ENCODE data around the gene ALKAL2. TPM values are rescaled to one million over a fixed set of nuclear protein-coding genes. Genes with fewer than 3 reads are reported as not detected.

ALKAL2 gene
- total RNA-seq, 4 donors from 2014 or later = 3.3 to 82.6 (median 19.0) TPM

DNA sequence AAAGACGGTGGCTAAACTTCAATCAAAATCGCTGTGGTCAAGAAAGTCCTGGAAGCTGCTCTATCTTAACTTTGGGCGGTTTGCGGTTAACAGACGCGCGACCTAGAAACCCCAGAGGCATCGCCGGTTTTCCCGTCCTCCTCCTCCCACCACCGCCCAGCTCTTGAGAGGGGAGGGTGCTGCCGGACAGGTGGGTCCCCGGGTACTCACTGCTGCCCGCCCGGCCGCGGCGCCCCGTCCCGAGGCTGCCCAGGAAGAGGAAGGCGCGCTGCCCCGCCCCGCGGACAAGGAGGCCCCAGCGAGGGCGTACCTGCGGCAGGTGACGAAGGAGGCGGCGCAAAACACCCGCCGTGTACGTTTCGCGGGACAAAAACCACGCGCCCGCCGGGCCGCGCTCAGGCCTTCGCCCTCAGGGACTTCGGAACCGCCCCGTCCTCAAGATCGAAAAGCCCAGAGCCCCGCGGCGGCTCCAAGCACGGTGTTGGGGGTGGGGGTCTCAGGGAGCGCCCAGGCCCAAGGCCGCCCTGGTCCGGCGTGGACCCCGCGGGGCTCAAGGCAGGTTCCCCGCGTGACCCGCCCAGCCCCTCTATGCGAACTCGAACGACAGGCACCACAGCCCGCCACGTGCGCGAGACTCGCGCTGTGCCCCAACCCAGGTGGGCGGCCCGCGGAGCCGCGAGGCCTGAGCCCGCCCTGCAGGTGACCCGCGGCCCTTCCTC lies 24.0 kb downstream of the ALKAL2 start, which contains the start of gene SH3YL1:
TSS of gene SH3YL1 (minus strand) at position 259 of the 719 bp plus-strand sequence. CDS start at position 211, 48 bp downstream.
- Histone ChIP-seq H3K9me3 (no peaks in the 10 kb centered on the region), H3K27ac (peak within 1 kb of the TSS; percentile 55 to 77), H3K36me3 (no peaks in the 10 kb centered on the region), H3K4me1 (no peaks in the 10 kb centered on the region), H3K4me3 (peak within 1 kb of the TSS; percentile 77 to 85), H3K27me3 (no peaks in the 10 kb centered on the region)
- TF ChIP-seq POLR2A (IDR thresholded peaks at IDR 0.05) = peak in 1 of 2 donors; percentile 38
- TF ChIP-seq, protein P1, sequence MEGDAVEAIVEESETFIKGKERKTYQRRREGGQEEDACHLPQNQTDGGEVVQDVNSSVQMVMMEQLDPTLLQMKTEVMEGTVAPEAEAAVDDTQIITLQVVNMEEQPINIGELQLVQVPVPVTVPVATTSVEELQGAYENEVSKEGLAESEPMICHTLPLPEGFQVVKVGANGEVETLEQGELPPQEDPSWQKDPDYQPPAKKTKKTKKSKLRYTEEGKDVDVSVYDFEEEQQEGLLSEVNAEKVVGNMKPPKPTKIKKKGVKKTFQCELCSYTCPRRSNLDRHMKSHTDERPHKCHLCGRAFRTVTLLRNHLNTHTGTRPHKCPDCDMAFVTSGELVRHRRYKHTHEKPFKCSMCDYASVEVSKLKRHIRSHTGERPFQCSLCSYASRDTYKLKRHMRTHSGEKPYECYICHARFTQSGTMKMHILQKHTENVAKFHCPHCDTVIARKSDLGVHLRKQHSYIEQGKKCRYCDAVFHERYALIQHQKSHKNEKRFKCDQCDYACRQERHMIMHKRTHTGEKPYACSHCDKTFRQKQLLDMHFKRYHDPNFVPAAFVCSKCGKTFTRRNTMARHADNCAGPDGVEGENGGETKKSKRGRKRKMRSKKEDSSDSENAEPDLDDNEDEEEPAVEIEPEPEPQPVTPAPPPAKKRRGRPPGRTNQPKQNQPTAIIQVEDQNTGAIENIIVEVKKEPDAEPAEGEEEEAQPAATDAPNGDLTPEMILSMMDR (IDR thresholded peaks at IDR 0.05) = no peak
- intact Hi-C loops (cut with DNase I; ENCODE audit: low total_unique reads) = no loop called here
- DNase-seq = peak in 1 of 2 donors; percentile 32

GRCh38 chr2:263022-263738 lies 24.7 kb downstream of the ALKAL2 start:
- intact Hi-C loops (cut with DNase I; ENCODE audit: low total_unique reads) = no loop called here
- Histone ChIP-seq H3K27me3 (no peaks in the 10 kb centered on the region), H3K27ac (no peak overlapping the region), H3K4me1 (no peaks in the 10 kb centered on the region), H3K4me3 (peak overlapping the region; percentile 77 to 85), H3K36me3 (no peaks in the 10 kb centered on the region), H3K9me3 (no peaks in the 10 kb centered on the region)
- DNase-seq = no peak
- TF ChIP-seq, protein P1 (IDR thresholded peaks at IDR 0.05) = no peak

GRCh38 chr2:262117-262516 lies 25.8 kb downstream of the ALKAL2 start:
- TF ChIP-seq, protein P1 (IDR thresholded peaks at IDR 0.05) = no peak
- no peak for TF ChIP-seq POLR2A (IDR thresholded peaks at IDR 0.05)
- Histone ChIP-seq H3K4me3 (no peak overlapping the region), H3K4me1 (no peaks in the 10 kb centered on the region), H3K27ac (no peak overlapping the region), H3K36me3 (no peaks in the 10 kb centered on the region), H3K9me3 (no peaks in the 10 kb centered on the region), H3K27me3 (no peaks in the 10 kb centered on the region)
- no peak for DNase-seq
- intact Hi-C loops (cut with DNase I; ENCODE audit: low total_unique reads) = no loop called here

DNA sequence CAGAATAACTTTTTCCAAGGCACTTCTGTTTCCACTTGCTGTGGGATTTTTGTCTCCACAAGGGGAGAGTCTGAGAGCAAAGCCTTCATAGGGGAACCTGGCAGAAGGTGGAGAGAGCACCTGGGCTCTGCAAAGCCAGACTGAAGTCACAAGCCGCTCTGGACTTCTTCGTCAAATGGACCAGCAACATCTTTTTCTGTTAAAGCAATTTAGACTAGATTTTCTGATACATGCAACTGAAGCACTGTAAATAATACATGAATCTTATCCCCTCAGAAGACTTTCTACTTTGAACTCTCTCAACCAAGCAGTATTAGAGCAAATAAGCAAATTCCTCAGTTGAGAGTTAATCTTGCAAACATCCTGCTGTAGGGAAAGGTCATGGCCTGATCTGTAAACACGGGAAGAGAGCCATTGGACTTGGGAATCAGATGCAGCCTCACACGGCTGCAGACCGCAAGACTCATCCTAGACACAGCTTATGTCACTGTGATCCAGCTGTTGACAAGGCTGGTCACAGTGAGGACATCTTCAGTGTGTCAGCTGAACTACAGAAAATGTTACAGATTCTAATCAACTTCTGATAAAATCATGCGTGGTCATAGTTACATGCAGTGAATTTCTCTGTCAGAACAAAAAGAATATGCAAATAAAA lies 27.3 kb downstream of the ALKAL2 start:
- intact Hi-C loops (cut with DNase I; ENCODE audit: low total_unique reads) = no loop called here
- Histone ChIP-seq H3K4me3 (no peak overlapping the region), H3K27ac (no peak overlapping the region), H3K27me3 (no peaks in the 10 kb centered on the region), H3K36me3 (no peaks in the 10 kb centered on the region), H3K4me1 (no peaks in the 10 kb centered on the region), H3K9me3 (no peaks in the 10 kb centered on the region)
- TF ChIP-seq POLR2A (IDR thresholded peaks at IDR 0.05) = no peak
- DNase-seq = no peak

DNA sequence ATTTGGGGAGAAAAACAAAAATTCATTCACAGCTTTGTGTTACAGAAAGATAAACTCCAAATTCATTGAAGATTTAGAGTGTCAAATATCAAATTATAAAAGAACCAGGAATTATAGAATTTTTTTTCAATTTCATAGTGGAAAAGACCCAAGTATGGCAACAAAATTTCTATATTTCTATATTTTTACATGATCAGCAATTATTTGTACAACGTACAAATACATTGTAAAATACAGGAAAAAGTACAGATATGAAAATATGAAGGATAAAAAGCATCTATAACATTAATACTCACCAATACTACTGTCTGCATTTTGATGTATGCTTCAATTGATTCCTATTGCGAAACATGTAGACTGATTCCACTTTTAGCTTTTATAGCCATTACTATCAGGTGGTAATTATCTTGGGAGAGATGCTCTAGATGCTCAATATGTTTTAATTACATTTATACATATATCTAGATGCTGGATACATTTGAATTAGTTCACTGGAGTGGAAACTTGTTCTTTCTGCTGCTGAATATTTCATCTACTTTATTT lies 28.0 kb downstream of the ALKAL2 start:
- H3K4me3 ChIP-seq = no peak overlapping the region
- no peak for TF ChIP-seq POLR2A (IDR thresholded peaks at IDR 0.05)
- TF ChIP-seq, protein P1 (IDR thresholded peaks at IDR 0.05) = no peak
- no peaks in the 10 kb centered on the region for H3K4me1 ChIP-seq
- intact Hi-C loops (cut with DNase I; ENCODE audit: low total_unique reads) = no loop called here
- no peak overlapping the region for H3K27ac ChIP-seq
- H3K36me3 ChIP-seq = no peaks in the 10 kb centered on the region
- no peaks in the 10 kb centered on the region for H3K27me3 ChIP-seq
- H3K9me3 ChIP-seq = no peaks in the 10 kb centered on the region
- no peak for DNase-seq
